Caco-2 (cell line): ENCODE data around the gene ADCY5. TPM values are rescaled to one million over a fixed set of nuclear protein-coding genes. Genes with fewer than 3 reads are reported as not detected.

Experiments used
- BruUV-seq: library from RNA; stranded (reverse); fragments of 400-500 nt; replicated peaks from 2 replicates; lab custom pipeline; 2021; lab: Mats Ljungman, UMichigan
- CTCF ChIA-PET: fragments of 300-600 bp; sonication (Branson Sonifier 250); formaldehyde crosslinking; loops from one replicate; lab custom pipeline; 2022; ENCODE audit warnings: antibody characterized with exemption; lab: Charles Lee
- POLR2A ChIA-PET: fragments of 300-600 bp; sonication (Branson Sonifier 250); formaldehyde crosslinking; loops from one replicate; lab custom pipeline; 2022; ENCODE audit warnings: antibody characterized with exemption; lab: Charles Lee
- DNase-seq, 2 experiments: peaks; one replicate each; pipeline versions ENCODE4 v3.0.0 to v3.0.0-alpha.2; 2020 to 2022
- H3K27me3 ChIP-seq: replicated peaks from 2 replicates; pipeline ENCODE4 v1.6.0; 2011; ENCODE audit warnings: low read length; ENCODE audit not compliant: control insufficient read depth, insufficient read depth
- H3K36me3 ChIP-seq: 2 replicates; pipeline ENCODE4 v1.5.1; 2011; ENCODE audit warnings: low read length; ENCODE audit not compliant: control insufficient read depth, insufficient read depth
- H3K4me1 ChIP-seq: fragments of 250-450 bp; sonication (Bioruptor Pico); 2 replicates; pipeline ENCODE4 v1.5.1; 2020; ENCODE audit warnings: mild to moderate bottlenecking
- H3K4me3 ChIP-seq: 2 replicates; pipeline ENCODE4 v1.5.1; 2011; ENCODE audit warnings: low read depth, mild to moderate bottlenecking, control low read depth, low read length
- H3K9me3 ChIP-seq: fragments of 250-450 bp; sonication (Bioruptor Pico); 2 replicates; pipeline ENCODE4 v1.5.1; 2020; ENCODE audit warnings: mild to moderate bottlenecking, moderate library complexity
- H3K27ac Mint-ChIP-seq: one replicate; pipeline ENCODE4 v1.8.0; 2022; ENCODE audit warnings: mixed read lengths; ENCODE audit not compliant: unreplicated experiment
- H3K27me3 Mint-ChIP-seq: one replicate; pipeline ENCODE4 v1.8.0; 2022; ENCODE audit warnings: mixed read lengths; ENCODE audit not compliant: insufficient read depth, unreplicated experiment
- H3K36me3 Mint-ChIP-seq: one replicate; pipeline ENCODE4 v1.8.0; 2022; ENCODE audit warnings: mild to moderate bottlenecking, mixed read lengths; ENCODE audit not compliant: insufficient read depth, unreplicated experiment
- H3K4me1 Mint-ChIP-seq: one replicate; pipeline ENCODE4 v1.8.0; 2022; ENCODE audit warnings: low read depth, mixed read lengths; ENCODE audit not compliant: unreplicated experiment
- H3K4me3 Mint-ChIP-seq: one replicate; pipeline ENCODE4 v1.8.0; 2022; ENCODE audit warnings: mild to moderate bottlenecking, moderate library complexity, mixed read lengths; ENCODE audit not compliant: unreplicated experiment
- H3K9me3 Mint-ChIP-seq: one replicate; pipeline ENCODE4 v1.8.0; 2022; ENCODE audit warnings: mixed read lengths; ENCODE audit not compliant: unreplicated experiment
- intact Hi-C: fragments of 100-400 bp; cut with micrococcal nuclease; formaldehyde crosslinking; loops from one replicate; pipeline ENCODE4 v1.10.0; 2022; ENCODE audit not compliant: unreplicated experiment
- total RNA-seq: library from RNA; stranded (reverse); gene quantifications from 2 replicates; pipeline ENCODE4 v1.2.3, GENCODE V29; 2022
- TF ChIP-seq, protein P1 (sequence below), 2 experiments: fragments of 200-600 bp in 1 of 2; IDR thresholded peaks; 1 replicate in 1 of 2; 2 replicates in 1 of 2; pipeline versions ENCODE4 v1.5.1 to v1.8.0; 2011 to 2022; ENCODE audit warnings: antibody characterized with exemption in 1 of 2, control low read depth in 1 of 2, inconsistent platforms in 1 of 2, low read depth in 1 of 2, low read length in 1 of 2, mild to moderate bottlenecking in 1 of 2, moderate library complexity in 1 of 2; ENCODE audit not compliant: insufficient read depth in 1 of 2, severe bottlenecking in 1 of 2, unreplicated experiment in 1 of 2

The ADCY5 gene
- total RNA-seq, 1 experiment from 2014 or later: 0.91 TPM

DNA sequence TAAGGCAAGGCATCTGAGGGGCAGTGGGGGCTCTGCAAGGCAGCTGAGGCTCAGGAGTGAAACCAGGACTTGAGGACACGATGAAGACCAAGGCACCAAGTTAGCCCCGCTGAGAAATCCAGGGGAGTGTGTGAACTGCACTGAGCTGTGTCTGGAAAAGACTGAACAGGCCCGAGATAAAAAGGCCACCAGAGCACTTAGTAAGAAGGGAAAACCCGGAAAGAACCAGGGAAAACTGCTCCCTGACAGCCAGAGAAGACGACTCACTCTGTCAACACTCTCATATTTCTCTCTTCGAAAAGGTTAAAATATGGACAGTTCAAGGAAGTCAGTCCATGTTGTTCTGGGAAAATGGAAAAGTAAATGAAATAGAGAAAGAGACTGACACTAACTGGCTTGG lies 138.1 kb downstream of the ADCY5 start:
- H3K9me3 ChIP-seq: no peaks in the 10 kb centered on the region
- H3K9me3 Mint-ChIP-seq: no peaks in the 10 kb centered on the region
- TF ChIP-seq, protein P1, sequence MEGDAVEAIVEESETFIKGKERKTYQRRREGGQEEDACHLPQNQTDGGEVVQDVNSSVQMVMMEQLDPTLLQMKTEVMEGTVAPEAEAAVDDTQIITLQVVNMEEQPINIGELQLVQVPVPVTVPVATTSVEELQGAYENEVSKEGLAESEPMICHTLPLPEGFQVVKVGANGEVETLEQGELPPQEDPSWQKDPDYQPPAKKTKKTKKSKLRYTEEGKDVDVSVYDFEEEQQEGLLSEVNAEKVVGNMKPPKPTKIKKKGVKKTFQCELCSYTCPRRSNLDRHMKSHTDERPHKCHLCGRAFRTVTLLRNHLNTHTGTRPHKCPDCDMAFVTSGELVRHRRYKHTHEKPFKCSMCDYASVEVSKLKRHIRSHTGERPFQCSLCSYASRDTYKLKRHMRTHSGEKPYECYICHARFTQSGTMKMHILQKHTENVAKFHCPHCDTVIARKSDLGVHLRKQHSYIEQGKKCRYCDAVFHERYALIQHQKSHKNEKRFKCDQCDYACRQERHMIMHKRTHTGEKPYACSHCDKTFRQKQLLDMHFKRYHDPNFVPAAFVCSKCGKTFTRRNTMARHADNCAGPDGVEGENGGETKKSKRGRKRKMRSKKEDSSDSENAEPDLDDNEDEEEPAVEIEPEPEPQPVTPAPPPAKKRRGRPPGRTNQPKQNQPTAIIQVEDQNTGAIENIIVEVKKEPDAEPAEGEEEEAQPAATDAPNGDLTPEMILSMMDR (IDR thresholded peaks at IDR 0.05; ENCODE audit: insufficient read depth in 1 of 2, low read depth in 1 of 2, low read length in 1 of 2, severe bottlenecking in 1 of 2, unreplicated experiment in 1 of 2): no peak
- H3K27me3 Mint-ChIP-seq: peaks cover 4% of the 10 kb centered on the region
- BruUV-seq: no TSS peak
- DNase-seq: no peak
- intact Hi-C loops: no loop called here
- CTCF ChIA-PET: interaction anchor here (0.6 kb wide), 1 partner anchor 13 kb away, joined by 3 read pairs; no protein-coding TSS in a partner anchor
- no peaks in the 10 kb centered on the region for H3K4me1 ChIP-seq
- H3K27ac Mint-ChIP-seq: no peak overlapping the region
- H3K4me3 ChIP-seq: no peak overlapping the region
- no peaks in the 10 kb centered on the region for H3K36me3 ChIP-seq
- no peaks in the 10 kb centered on the region for H3K27me3 ChIP-seq
- H3K4me3 Mint-ChIP-seq: no peak overlapping the region
- POLR2A ChIA-PET: no interaction called here
- peaks cover 6% of the 10 kb centered on the region for H3K36me3 Mint-ChIP-seq
- H3K4me1 Mint-ChIP-seq: no peaks in the 10 kb centered on the region

DNA sequence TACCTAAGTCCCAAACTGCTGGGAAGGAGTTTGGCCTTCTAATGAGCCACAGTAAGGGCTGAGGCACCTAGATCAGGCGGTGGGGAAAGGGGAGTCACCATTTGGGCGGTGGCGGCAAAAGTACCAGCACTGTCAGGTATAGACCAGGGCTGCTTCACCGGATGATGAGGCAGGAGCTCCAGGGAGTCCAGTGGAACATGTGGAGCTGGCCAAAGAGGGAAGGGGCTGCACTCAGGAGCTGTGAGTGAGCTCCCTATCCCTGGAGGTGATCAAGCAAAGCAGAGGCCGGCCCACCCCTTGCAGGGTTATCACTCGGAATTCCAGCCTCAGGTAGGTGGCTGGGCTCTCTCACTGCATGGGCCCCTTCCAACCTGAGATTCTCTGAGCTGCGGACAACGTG lies 138.7 kb downstream of the ADCY5 start:
- H3K9me3 Mint-ChIP-seq: no peaks in the 10 kb centered on the region
- Histone ChIP-seq H3K36me3 (no peaks in the 10 kb centered on the region), H3K4me1 (no peaks in the 10 kb centered on the region), H3K9me3 (no peaks in the 10 kb centered on the region), H3K27me3 (no peaks in the 10 kb centered on the region), H3K4me3 (no peak overlapping the region)
- DNase-seq: no peak
- TF ChIP-seq, protein P1 (IDR thresholded peaks at IDR 0.05; ENCODE audit: insufficient read depth in 1 of 2, low read depth in 1 of 2, low read length in 1 of 2, severe bottlenecking in 1 of 2, unreplicated experiment in 1 of 2): no peak
- no TSS peak for BruUV-seq
- peaks cover 4% of the 10 kb centered on the region for H3K27me3 Mint-ChIP-seq
- POLR2A ChIA-PET: no interaction called here
- no peak overlapping the region for H3K4me3 Mint-ChIP-seq
- no peak overlapping the region for H3K27ac Mint-ChIP-seq
- intact Hi-C loops: no loop called here
- H3K36me3 Mint-ChIP-seq: peaks cover 6% of the 10 kb centered on the region
- no peaks in the 10 kb centered on the region for H3K4me1 Mint-ChIP-seq
- CTCF ChIA-PET: interaction anchor here (0.6 kb wide), 1 partner anchor 14 kb away, joined by 3 read pairs; no protein-coding TSS in a partner anchor

DNA sequence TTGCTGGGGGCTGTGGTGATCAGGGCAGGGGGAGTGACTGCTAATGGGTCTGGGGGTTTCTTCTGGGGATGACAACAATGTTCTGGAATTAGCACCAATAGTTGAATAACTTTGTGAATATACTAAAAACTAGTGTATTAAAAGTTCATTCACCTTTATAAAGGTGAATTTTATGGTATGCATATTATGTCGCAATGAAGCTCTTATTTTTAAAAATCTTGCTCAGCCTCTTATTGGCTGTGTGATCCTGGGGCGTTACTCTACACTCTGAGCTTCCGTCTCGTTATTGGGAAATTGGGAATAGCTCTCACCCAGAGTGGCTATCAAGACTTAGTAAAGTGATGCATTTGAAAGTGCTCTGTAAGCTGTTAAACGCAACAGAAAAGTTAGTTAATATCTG lies 141.8 kb downstream of the ADCY5 start:
- ChIA-PET CTCF (interaction anchor here (0.6 to 1.6 kb wide), 6 partner anchors 13 to 1394 kb away, joined by 3 to 8 read pairs (median 4); no protein-coding TSS in a partner anchor), POLR2A (no interaction called here)
- Mint-ChIP-seq H3K9me3 (no peaks in the 10 kb centered on the region), H3K4me3 (no peak overlapping the region), H3K27me3 (peaks cover 4% of the 10 kb centered on the region), H3K4me1 (no peaks in the 10 kb centered on the region), H3K36me3 (peaks cover 6% of the 10 kb centered on the region), H3K27ac (no peak overlapping the region)
- intact Hi-C loops: no loop called here
- Histone ChIP-seq H3K4me1 (no peaks in the 10 kb centered on the region), H3K4me3 (no peak overlapping the region), H3K9me3 (no peaks in the 10 kb centered on the region), H3K36me3 (no peaks in the 10 kb centered on the region), H3K27me3 (no peaks in the 10 kb centered on the region)
- TF ChIP-seq, protein P1 (IDR thresholded peaks at IDR 0.05; ENCODE audit: insufficient read depth in 1 of 2, low read depth in 1 of 2, low read length in 1 of 2, severe bottlenecking in 1 of 2, unreplicated experiment in 1 of 2): no peak
- BruUV-seq: no TSS peak
- DNase-seq: no peak
